Breast epithelium (tissue), 4 donors: ENCODE data around the gene CAGE1. TPM values are rescaled to one million over a fixed set of nuclear protein-coding genes. Genes with fewer than 3 reads are reported as not detected.

Experiments
- DNase-seq, 2 donors: peaks; one replicate each; pipeline ENCODE4 v3.0.0-alpha.2; 2019; ENCODE audit warnings: low spot score in 2 of 2
- H3K27ac ChIP-seq, 2 donors: fragments of 200-600 bp; sonication (generic) in 1 of 2; one replicate each; pipeline ENCODE4 v1.5.1; 2016 to 2019; ENCODE audit warnings: mild to moderate bottlenecking in 1 of 2
- H3K27me3 ChIP-seq, 2 donors: fragments of 200-600 bp; sonication (generic) in 1 of 2; one replicate each; pipeline versions ENCODE4 v1.5.1 to v1.6.0; 2017 to 2019; ENCODE audit warnings: control low read depth in 1 of 2, mild to moderate bottlenecking in 1 of 2
- H3K36me3 ChIP-seq: fragments of 200-600 bp; one replicate; pipeline ENCODE4 v1.5.1; 2019
- H3K4me1 ChIP-seq, 2 donors: fragments of 200-600 bp; sonication (generic); one replicate each; pipeline ENCODE4 v1.5.1; 2016 to 2019; ENCODE audit warnings: control low read depth in 1 of 2
- H3K4me3 ChIP-seq, 3 donors: fragments of 200-600 bp; sonication (generic); 1 replicate in 2 of 3; 2 replicates in 1 of 3; pipeline ENCODE4 v1.5.1; 2016 to 2019; ENCODE audit warnings: mild to moderate bottlenecking in 3 of 3, moderate library complexity in 2 of 3
- H3K9me3 ChIP-seq, 2 donors: fragments of 200-600 bp; sonication (generic) in 1 of 2; one replicate each; pipeline ENCODE4 v1.5.1; 2016 to 2019; ENCODE audit warnings: control low read depth in 1 of 2
- POLR2A ChIP-seq: fragments of 450-650 bp; IDR thresholded peaks from one replicate; pipeline ENCODE4 v1.6.1; 2016; ENCODE audit warnings: antibody characterized with exemption, mild to moderate bottlenecking, moderate library complexity
- POLR2AphosphoS5 ChIP-seq, 3 donors: sonication (generic); formaldehyde crosslinking; IDR thresholded peaks; one replicate each; pipeline ENCODE4 v1.6.1; 2017; ENCODE audit warnings: antibody characterized with exemption in 3 of 3
- intact Hi-C: fragments of 100-400 bp; cut with DNase I; formaldehyde crosslinking; loops from one replicate; pipeline ENCODE4 v1.15.1; 2023; ENCODE audit warnings: low total_unique reads
- total RNA-seq, 3 donors: library from RNA; depleted of rRNA; stranded (reverse); fragments of >200 nt; gene quantifications; one replicate each; pipeline ENCODE4 v1.1.0, GENCODE V29; 2016
- TF ChIP-seq, protein P1 (sequence below), 3 donors: fragments of 450-650 bp; IDR thresholded peaks; one replicate each; pipeline ENCODE4 v1.5.1; 2016 to 2017; ENCODE audit warnings: antibody characterized with exemption in 3 of 3, mild to moderate bottlenecking in 3 of 3, moderate library complexity in 3 of 3

The CAGE1 gene
- total RNA-seq, 3 donors from 2014 or later: not detected

DNA sequence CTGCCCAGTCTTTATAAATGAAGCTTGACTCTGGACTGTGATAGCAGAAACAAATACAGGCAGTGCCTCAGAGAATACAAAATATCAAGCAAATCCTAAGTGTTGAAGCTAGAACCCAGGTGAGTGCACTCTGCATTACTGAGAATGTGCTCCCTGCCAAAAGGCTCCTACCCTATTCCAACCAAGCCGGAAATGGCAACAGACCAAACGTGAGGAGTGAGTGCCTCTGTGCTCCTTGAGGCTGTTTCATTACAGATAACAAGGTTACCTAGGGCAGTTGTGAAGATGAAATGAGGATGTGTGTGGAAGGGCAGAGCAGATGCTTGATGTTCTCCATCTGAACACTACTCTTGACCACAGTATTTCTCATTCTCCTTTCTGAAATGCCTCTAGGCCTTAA lies 105.9 kb downstream of the CAGE1 start:
- no peak overlapping the region for H3K27ac ChIP-seq
- DNase-seq: no peak
- H3K4me3 ChIP-seq: no peak overlapping the region
- no peaks in the 10 kb centered on the region for H3K9me3 ChIP-seq
- H3K4me1 ChIP-seq: no peaks in the 10 kb centered on the region
- peaks cover 2% of the 10 kb centered on the region for H3K36me3 ChIP-seq
- intact Hi-C loops: no loop called here
- H3K27me3 ChIP-seq: no peaks in the 10 kb centered on the region
- TF ChIP-seq POLR2A (no peak), POLR2AphosphoS5 (IDR thresholded peaks at IDR 0.05) (no peak)
- TF ChIP-seq, protein P1, sequence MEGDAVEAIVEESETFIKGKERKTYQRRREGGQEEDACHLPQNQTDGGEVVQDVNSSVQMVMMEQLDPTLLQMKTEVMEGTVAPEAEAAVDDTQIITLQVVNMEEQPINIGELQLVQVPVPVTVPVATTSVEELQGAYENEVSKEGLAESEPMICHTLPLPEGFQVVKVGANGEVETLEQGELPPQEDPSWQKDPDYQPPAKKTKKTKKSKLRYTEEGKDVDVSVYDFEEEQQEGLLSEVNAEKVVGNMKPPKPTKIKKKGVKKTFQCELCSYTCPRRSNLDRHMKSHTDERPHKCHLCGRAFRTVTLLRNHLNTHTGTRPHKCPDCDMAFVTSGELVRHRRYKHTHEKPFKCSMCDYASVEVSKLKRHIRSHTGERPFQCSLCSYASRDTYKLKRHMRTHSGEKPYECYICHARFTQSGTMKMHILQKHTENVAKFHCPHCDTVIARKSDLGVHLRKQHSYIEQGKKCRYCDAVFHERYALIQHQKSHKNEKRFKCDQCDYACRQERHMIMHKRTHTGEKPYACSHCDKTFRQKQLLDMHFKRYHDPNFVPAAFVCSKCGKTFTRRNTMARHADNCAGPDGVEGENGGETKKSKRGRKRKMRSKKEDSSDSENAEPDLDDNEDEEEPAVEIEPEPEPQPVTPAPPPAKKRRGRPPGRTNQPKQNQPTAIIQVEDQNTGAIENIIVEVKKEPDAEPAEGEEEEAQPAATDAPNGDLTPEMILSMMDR (IDR thresholded peaks at IDR 0.05): no peak

DNA sequence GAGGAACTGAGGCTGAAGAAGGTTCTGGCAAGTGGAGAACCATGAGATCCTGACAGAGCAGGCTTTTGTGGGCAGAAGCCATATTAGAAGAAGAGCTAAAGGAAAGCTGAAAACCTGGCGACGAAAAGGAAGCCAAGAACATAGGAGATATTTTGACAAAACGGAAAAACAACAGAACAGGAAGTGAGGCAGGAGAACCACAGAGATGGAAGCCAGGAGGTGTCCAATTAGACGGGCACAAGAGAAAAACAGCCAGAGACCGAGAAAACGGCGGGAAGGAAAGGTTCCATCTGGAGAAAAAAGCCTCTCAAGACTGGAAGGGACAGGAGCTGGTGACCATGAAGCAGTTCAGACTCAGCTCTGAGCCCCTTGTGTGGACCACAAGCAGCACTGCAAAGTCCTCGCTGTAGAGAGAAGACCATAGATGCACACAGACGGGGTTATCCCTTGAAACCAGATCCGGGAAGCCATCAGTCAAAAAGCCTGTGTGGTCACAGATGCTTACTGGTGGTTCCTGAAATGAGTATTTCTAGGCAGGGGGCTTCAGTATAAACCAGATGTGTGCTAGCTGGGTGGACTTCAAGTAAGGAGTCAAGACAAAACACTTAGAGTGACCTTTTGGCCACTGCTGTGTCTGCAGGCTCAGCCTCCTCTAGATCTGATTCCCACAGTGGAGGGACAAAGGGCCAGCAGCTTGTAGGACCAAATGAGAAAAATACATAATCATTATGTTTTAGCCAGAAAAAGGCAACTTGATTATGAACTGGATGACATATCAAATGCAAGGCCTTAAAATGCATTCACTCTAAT lies 107.2 kb downstream of the CAGE1 start:
- Histone ChIP-seq H3K27me3 (no peaks in the 10 kb centered on the region), H3K36me3 (no peaks in the 10 kb centered on the region), H3K27ac (no peak overlapping the region), H3K4me3 (no peak overlapping the region), H3K4me1 (no peaks in the 10 kb centered on the region), H3K9me3 (no peaks in the 10 kb centered on the region)
- TF ChIP-seq POLR2AphosphoS5 (IDR thresholded peaks at IDR 0.05) (no peak), POLR2A (no peak)
- TF ChIP-seq, protein P1 (IDR thresholded peaks at IDR 0.05): no peak
- DNase-seq: no peak
- intact Hi-C loops: no loop called here

Other genes starting within 250 kb of the CAGE1 start
- gene SSR1, start 76.5 kb downstream of the CAGE1 start, total RNA-seq: 10 to 100 TPM; 52.2 to 53.6 (median 53.4) TPM
- 10 to 100 TPM; 15.8 to 38.6 (median 26.9) TPM for gene RIOK1, start 66 bp upstream of the CAGE1 start, total RNA-seq
- 100 to 1,000 TPM in 1 of 3 donors, 10 to 100 TPM in 1, 1 to 10 TPM in 1; 2.1 to 165 (median 95.4) TPM for gene DSP, start 151.9 kb upstream of the CAGE1 start, total RNA-seq
- 10 to 100 TPM; 13.9 to 20.9 (median 15.4) TPM for gene SNRNP48, start 200.5 kb upstream of the CAGE1 start, total RNA-seq